ENCODE data around the gene PRRX2. TPM values are rescaled to one million over a fixed set of nuclear protein-coding genes. Genes with fewer than 3 reads are reported as not detected.

Gene PRRX2
- total and polyA plus RNA-seq, 7 donors = 0.46 to 4.7 (median 2.0) TPM; not detected in 1

GRCh38 chr9:129768486-129768885 is 103.0 kb downstream of the PRRX2 start:
- TF ChIP-seq POLR2AphosphoS5 (IDR thresholded peaks at IDR 0.05) = no peak
- TF ChIP-seq CTCF (IDR thresholded peaks at IDR 0.05) = no peak
- TF ChIP-seq POLR2A (IDR thresholded peaks at IDR 0.05) = no peak
- TF ChIP-seq EP300 (IDR thresholded peaks at IDR 0.05) = no peak
- DNase-seq = no peak
- intact Hi-C loops (cut with DNase I) = no loop called here

GRCh38 chr9:129769669-129770068 is 104.2 kb downstream of the PRRX2 start:
- Histone ChIP-seq H3K4me3 (no peak overlapping the region), H3K27me3 (no peaks in the 10 kb centered on the region), H3K36me3 (no peaks in the 10 kb centered on the region), H3K4me1 (no peaks in the 10 kb centered on the region), H3K27ac (no peak overlapping the region), H3K9me3 (no peaks in the 10 kb centered on the region)
- DNase-seq = no peak
- WGBS, 2 donors = 77 to 85% methylated on average over 5 of the region's 5 CpGs
- intact Hi-C loops (cut with DNase I) = no loop called here
- no peak for TF ChIP-seq EP300 (IDR thresholded peaks at IDR 0.05)
- TF ChIP-seq POLR2A (IDR thresholded peaks at IDR 0.05) = no peak
- TF ChIP-seq POLR2AphosphoS5 (IDR thresholded peaks at IDR 0.05) = no peak
- TF ChIP-seq CTCF (IDR thresholded peaks at IDR 0.05) = no peak

More at GRCh38 chr9:129768486-129768885, 103.0 kb downstream of the PRRX2 start:
- no peak overlapping the region for H3K4me3 ChIP-seq
- H3K27me3 ChIP-seq = no peaks in the 10 kb centered on the region
- no peak overlapping the region for H3K27ac ChIP-seq
- H3K4me1 ChIP-seq = no peaks in the 10 kb centered on the region
- no peaks in the 10 kb centered on the region for H3K36me3 ChIP-seq
- no peaks in the 10 kb centered on the region for H3K9me3 ChIP-seq
- WGBS, 2 donors = 95 to 97% methylated on average over 6 of the region's 6 CpGs

GRCh38 chr9:129770741-129771140 is 105.3 kb downstream of the PRRX2 start:
- no peak overlapping the region for H3K27ac ChIP-seq
- intact Hi-C loops (cut with DNase I) = no loop called here
- no peaks in the 10 kb centered on the region for H3K36me3 ChIP-seq
- no peaks in the 10 kb centered on the region for H3K4me1 ChIP-seq
- no peak for DNase-seq
- H3K4me3 ChIP-seq = no peak overlapping the region
- TF ChIP-seq POLR2AphosphoS5 (IDR thresholded peaks at IDR 0.05) (no peak), EP300 (IDR thresholded peaks at IDR 0.05) (no peak), CTCF (IDR thresholded peaks at IDR 0.05) (no peak), POLR2A (IDR thresholded peaks at IDR 0.05) (no peak)
- 86 to 88% methylated on average over 5 of the region's 5 CpGs for WGBS, 2 donors
- no peaks in the 10 kb centered on the region for H3K9me3 ChIP-seq
- H3K27me3 ChIP-seq = no peaks in the 10 kb centered on the region

Other genes starting within 250 kb of the PRRX2 start
- 1 to 10 TPM in 1 of 4 donors, under 1 TPM in 1, not detected in 2; 0.82 to 1.2 TPM for gene C9orf50, start 44.5 kb upstream of the PRRX2 start, total RNA-seq
- under 1 TPM in 1 of 3 donors, not detected in 2; 0.03 TPM for gene C9orf50, start 44.5 kb upstream of the PRRX2 start, polyA plus RNA-seq
- gene NTMT1, start 39.5 kb upstream of the PRRX2 start, total RNA-seq = 10 to 100 TPM in 3 of 4 donors, 1 to 10 TPM in 1; 5.8 to 22.5 (median 16.9) TPM
- gene NTMT1, start 39.5 kb upstream of the PRRX2 start, polyA plus RNA-seq = 10 to 100 TPM; 25.8 to 49.3 (median 27.5) TPM
- gene ASB6, start 23.5 kb upstream of the PRRX2 start, total RNA-seq = 10 to 100 TPM in 2 of 4 donors, 1 to 10 TPM in 2; 8.9 to 10.3 (median 9.8) TPM
- gene ASB6, start 23.5 kb upstream of the PRRX2 start, polyA plus RNA-seq = 10 to 100 TPM in 1 of 3 donors, 1 to 10 TPM in 2; 8.4 to 20.8 (median 9.7) TPM
- 1 to 10 TPM; 2.7 to 6.8 (median 3.7) TPM for gene PTGES, start 87.4 kb downstream of the PRRX2 start, total RNA-seq
- 10 to 100 TPM in 1 of 3 donors, 1 to 10 TPM in 1, under 1 TPM in 1; 0.92 to 10.2 (median 7.0) TPM for gene PTGES, start 87.4 kb downstream of the PRRX2 start, polyA plus RNA-seq
- gene TOR1B, start 137.5 kb downstream of the PRRX2 start, total RNA-seq = 10 to 100 TPM; 20.2 to 22.9 (median 21.3) TPM
- gene TOR1B, start 137.5 kb downstream of the PRRX2 start, polyA plus RNA-seq = 10 to 100 TPM in 2 of 3 donors, 1 to 10 TPM in 1; 7.8 to 31.3 (median 11.1) TPM
- gene TOR1A, start 158.5 kb downstream of the PRRX2 start, total RNA-seq = 10 to 100 TPM; 31.6 to 51.2 (median 36.1) TPM
- gene TOR1A, start 158.5 kb downstream of the PRRX2 start, polyA plus RNA-seq = 10 to 100 TPM; 12.5 to 27.6 (median 13.2) TPM
- gene C9orf78, start 169.6 kb downstream of the PRRX2 start, total RNA-seq = 100 to 1,000 TPM in 1 of 4 donors, 10 to 100 TPM in 3; 55.7 to 172 (median 66.0) TPM
- gene C9orf78, start 169.6 kb downstream of the PRRX2 start, polyA plus RNA-seq = 10 to 100 TPM; 63.1 to 84.1 (median 74.9) TPM
- gene USP20, start 169.8 kb downstream of the PRRX2 start, total RNA-seq = 10 to 100 TPM; 17.5 to 52.1 (median 21.8) TPM
- gene USP20, start 169.8 kb downstream of the PRRX2 start, polyA plus RNA-seq = 10 to 100 TPM in 1 of 3 donors, 1 to 10 TPM in 2; 7.9 to 26.7 (median 9.6) TPM

All from sigmoid colon (tissue), 7 donors.